ENCODE data around the gene ZNF17.
A peak's percentile ranks its signal among the peaks of the same experiment; 100 is the strongest.

Gene ZNF17

DNA sequence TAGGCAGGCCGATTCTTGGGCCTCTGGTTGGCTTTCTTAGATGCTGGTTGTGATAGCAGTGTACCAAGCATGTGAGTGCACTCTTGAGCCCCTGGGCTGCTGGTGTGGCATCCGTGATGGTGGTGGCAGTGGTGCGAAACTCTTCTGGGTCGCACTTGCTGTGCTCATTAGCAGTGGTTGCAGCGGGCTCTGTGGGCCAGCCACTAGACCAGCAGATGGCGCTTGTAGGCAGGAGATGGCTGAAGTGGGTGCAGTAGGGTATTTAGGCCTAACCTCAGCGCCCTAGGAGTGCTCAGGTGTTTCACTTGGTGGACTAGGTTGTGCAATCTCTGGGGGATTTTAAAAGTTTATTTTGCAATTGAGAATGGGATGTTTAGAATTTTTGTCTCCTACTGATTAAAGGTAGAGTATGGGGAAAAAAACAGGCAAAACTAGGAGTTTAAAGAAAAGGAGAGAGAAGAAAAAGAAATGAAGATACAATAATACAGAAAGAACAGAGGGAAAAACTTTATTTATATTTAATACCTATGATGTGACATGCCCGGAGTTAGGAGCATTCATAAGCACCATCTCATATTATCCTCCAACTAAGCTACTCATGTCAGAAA, 4.3 kb upstream of the ZNF17 start:
- Histone ChIP-seq H3K4me1 (ENCODE audit: control insufficient read depth in 1 of 2, insufficient read depth in 1 of 2, low read depth in 1 of 2, low read length in 1 of 2) (peaks cover 5 to 12% of the 10 kb centered on the region in 2 experiments), H3K9me3 (peaks cover 11% of the 10 kb centered on the region), H3K27me3 (no peaks in the 10 kb centered on the region), H3K27ac (no peak overlapping the region), H3K4me3 (ENCODE audit: low read depth in 1 of 2, low read length in 1 of 2) (no peak overlapping the region), H3K36me3 (no peaks in the 10 kb centered on the region)
- TF ChIP-seq, protein P1, sequence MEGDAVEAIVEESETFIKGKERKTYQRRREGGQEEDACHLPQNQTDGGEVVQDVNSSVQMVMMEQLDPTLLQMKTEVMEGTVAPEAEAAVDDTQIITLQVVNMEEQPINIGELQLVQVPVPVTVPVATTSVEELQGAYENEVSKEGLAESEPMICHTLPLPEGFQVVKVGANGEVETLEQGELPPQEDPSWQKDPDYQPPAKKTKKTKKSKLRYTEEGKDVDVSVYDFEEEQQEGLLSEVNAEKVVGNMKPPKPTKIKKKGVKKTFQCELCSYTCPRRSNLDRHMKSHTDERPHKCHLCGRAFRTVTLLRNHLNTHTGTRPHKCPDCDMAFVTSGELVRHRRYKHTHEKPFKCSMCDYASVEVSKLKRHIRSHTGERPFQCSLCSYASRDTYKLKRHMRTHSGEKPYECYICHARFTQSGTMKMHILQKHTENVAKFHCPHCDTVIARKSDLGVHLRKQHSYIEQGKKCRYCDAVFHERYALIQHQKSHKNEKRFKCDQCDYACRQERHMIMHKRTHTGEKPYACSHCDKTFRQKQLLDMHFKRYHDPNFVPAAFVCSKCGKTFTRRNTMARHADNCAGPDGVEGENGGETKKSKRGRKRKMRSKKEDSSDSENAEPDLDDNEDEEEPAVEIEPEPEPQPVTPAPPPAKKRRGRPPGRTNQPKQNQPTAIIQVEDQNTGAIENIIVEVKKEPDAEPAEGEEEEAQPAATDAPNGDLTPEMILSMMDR (IDR thresholded peaks at IDR 0.05): no peak

DNA sequence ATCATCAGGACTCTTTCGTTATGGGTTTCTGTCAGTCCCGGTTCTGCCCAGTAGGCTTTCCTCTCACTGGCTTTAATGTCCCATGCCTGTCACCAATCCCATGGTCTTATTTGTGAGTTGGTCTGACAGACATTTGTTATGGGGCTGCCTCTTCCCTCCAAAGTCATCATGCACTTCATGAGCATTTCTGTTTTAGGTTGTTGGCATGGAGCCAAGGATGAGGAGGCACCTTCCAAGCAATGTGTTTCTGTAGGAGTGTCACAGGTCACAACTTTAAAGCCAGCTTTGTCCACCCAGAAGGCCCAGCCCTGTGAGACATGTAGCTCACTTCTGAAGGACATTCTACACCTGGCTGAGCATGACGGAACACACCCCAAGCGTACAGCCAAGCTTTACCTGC, 8.5 kb downstream of the ZNF17 start:
- peaks cover 45% of the 10 kb centered on the region for H3K9me3 ChIP-seq
- peaks cover 31% of the 10 kb centered on the region for H3K36me3 ChIP-seq
- TF ChIP-seq, protein P1 (IDR thresholded peaks at IDR 0.05): no peak

DNA sequence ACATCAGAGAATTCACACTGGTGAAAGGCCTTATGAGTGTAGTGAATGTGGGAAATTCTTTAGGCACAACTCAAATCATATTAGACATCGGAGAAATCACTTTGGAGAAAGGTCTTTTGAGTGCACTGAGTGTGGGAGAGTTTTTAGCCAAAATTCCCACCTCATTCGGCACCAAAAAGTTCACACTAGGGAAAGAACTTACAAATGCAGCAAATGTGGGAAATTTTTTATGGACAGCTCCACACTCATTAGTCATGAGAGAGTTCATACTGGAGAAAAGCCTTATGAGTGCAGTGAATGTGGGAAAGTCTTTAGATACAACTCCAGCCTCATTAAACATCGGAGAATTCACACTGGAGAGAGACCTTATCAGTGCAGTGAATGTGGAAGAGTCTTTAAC, 10.1 kb downstream of the ZNF17 start:
- H3K27ac ChIP-seq: no peak overlapping the region
- no peaks in the 10 kb centered on the region for H3K27me3 ChIP-seq
- H3K9me3 ChIP-seq: peaks cover 49% of the 10 kb centered on the region
- peaks cover 24% of the 10 kb centered on the region for H3K36me3 ChIP-seq
- H3K4me3 ChIP-seq (ENCODE audit: low read depth in 1 of 2, low read length in 1 of 2): no peak overlapping the region
- H3K4me1 ChIP-seq (ENCODE audit: control insufficient read depth in 1 of 2, insufficient read depth in 1 of 2, low read depth in 1 of 2, low read length in 1 of 2): no peaks in the 10 kb centered on the region
- TF ChIP-seq, protein P1 (IDR thresholded peaks at IDR 0.05): no peak

More for the DNA sequence above, 8.5 kb downstream of the ZNF17 start:
- no peaks in the 10 kb centered on the region for H3K27me3 ChIP-seq
- H3K4me1 ChIP-seq (ENCODE audit: control insufficient read depth in 1 of 2, insufficient read depth in 1 of 2, low read depth in 1 of 2, low read length in 1 of 2): no peaks in the 10 kb centered on the region
- H3K27ac ChIP-seq: no peak overlapping the region
- H3K4me3 ChIP-seq (ENCODE audit: low read depth in 1 of 2, low read length in 1 of 2): no peak overlapping the region

DNA sequence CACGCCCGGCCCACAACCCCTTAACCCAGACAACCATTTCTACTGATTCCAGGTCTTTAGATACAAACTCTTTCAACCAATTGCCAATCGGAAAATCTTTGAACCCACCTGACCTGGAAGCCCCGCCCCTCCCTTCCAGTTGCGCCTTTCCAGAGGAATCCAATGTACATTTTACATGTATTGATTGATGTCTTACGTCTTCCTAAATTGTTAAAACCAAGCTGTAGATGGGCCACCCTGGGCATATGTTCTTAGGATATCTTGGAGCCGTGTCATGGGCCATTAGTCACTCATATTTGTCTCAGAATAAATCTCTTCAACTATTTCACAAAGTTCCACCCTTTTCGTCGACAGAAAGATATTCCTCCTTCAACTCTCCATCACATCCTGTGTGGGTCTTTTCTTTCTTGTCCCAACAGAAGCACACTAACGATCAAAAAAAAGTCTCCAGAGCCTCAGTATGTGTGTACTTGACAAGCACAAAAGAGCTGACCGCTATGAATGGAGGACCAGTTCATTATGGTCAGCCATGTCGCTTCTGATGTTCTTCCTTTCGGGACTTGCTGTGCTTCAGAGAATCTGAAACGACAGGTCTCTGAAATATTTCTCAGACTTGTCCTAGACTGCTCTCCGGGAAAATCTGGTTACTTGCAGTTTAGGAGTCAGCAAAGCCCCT, 23.6 kb downstream of the ZNF17 start:
- Histone ChIP-seq H3K4me3 (ENCODE audit: low read depth in 1 of 2, low read length in 1 of 2) (peak overlapping the region; percentile 61 to 68), H3K9me3 (no peaks in the 10 kb centered on the region), H3K4me1 (ENCODE audit: control insufficient read depth in 1 of 2, insufficient read depth in 1 of 2, low read depth in 1 of 2, low read length in 1 of 2) (peaks cover 14 to 17% of the 10 kb centered on the region in 2 experiments), H3K27ac (no peak overlapping the region), H3K36me3 (no peaks in the 10 kb centered on the region), H3K27me3 (no peaks in the 10 kb centered on the region)
- TF ChIP-seq, protein P1 (IDR thresholded peaks at IDR 0.05): no peak

DNA sequence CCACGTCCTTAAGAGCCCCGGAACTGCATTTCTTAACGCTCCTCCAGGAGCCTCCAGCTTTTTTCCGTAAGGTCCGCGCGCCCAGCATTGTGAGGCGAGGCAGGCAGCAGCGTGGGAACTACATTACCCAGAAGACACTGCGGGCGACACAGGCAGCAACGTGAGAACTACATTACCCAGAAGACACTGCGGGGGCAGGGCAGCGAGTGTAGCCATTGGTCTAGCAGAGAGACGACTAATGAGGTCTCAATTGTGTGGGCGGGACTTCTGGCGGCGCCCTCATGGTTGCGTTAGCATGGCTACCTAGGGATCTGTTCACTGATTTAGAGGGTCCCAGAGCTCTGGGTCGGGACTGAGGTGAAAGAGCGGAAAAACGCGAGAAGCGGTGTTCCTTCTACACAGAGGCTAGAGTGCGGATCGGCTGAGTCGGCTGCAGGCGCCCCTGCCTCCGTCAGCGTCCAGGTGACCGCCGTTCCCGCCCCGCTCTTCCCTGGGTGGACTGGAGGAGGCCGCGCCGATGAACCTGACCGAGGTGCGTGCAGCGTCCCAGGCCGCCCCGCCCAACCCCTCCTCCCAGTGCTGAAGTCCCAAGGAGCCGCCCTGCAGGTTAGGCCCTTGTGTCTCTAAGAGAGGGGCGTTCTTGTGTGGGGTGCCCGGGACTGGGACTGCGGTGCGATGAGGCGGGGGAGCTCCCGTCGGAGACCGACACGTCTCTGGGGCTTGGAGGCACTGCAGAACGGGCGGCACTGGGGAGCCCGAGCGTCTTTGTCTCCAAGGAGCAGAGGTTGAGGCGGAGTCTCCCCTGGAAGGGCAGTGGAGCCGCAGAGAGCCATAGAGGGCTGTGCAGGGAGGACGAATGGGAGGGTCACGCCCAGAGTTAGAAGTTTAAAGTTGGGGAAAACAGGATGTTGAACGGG, 24.4 kb downstream of the ZNF17 start, which contains the start of gene ZNF749:
ZNF749 (plus strand) TSS at position 264 of the 917 bp plus-strand sequence; CDS start at position 518, 254 bp downstream.
- Histone ChIP-seq H3K27ac (no peak within 1 kb of the TSS), H3K4me3 (ENCODE audit: low read depth in 1 of 2, low read length in 1 of 2) (peak within 1 kb of the TSS; percentile 61 to 68)

More for the DNA sequence above, 24.4 kb downstream of the ZNF17 start, which contains the start of gene ZNF749:
- TF ChIP-seq, protein P1 (IDR thresholded peaks at IDR 0.05): no peak
- H3K9me3 ChIP-seq: no peaks in the 10 kb centered on the region
- no peaks in the 10 kb centered on the region for H3K27me3 ChIP-seq
- no peaks in the 10 kb centered on the region for H3K36me3 ChIP-seq
- H3K4me1 ChIP-seq (ENCODE audit: control insufficient read depth in 1 of 2, insufficient read depth in 1 of 2, low read depth in 1 of 2, low read length in 1 of 2): peaks cover 14 to 17% of the 10 kb centered on the region in 2 experiments

Data from neutrophil (primary cell).